K562 (cell line): ENCODE data around the gene NDUFB10. TPM values are rescaled to one million over a fixed set of nuclear protein-coding genes. Genes with fewer than 3 reads are reported as not detected.
A peak's percentile ranks its signal among the peaks of the same experiment; 100 is the strongest.

Source experiments
- ADNP ChIP-seq: fragments of 200-800 bp; sonication (Bioruptor generic); IDR thresholded peaks from 2 replicates; pipeline ENCODE4 v1.6.1; 2016; ENCODE audit warnings: missing genetic modification characterization, missing compliant biosample characterization
- ASH1L ChIP-seq: fragments of 450-650 bp; IDR thresholded peaks from 2 replicates; pipeline ENCODE4 v1.6.1; 2018; ENCODE audit warnings: borderline replicate concordance, mild to moderate bottlenecking, low read depth; ENCODE audit not compliant: partially characterized antibody
- BMI1 ChIP-seq: fragments of 150-350 bp; IDR thresholded peaks from 2 replicates; pipeline ENCODE4 v1.6.1; 2014; ENCODE audit warnings: low read length
- MAZ ChIP-seq, 2 experiments: fragments of 450-650 bp in 1 of 2; sonication (generic) in 1 of 2; formaldehyde crosslinking; IDR thresholded peaks in 1 of 2; conservative IDR thresholded peaks in 1 of 2; 2 replicates each; pipeline versions ENCODE4 v1.4.0 to v1.5.0; 2020; ENCODE audit warnings: mild to moderate bottlenecking in 1 of 2, missing genetic modification reagents in 1 of 2
- MCM3 ChIP-seq: fragments of 450-650 bp; IDR thresholded peaks from 2 replicates; pipeline ENCODE4 v1.6.1; 2016
- NBN ChIP-seq: fragments of 450-650 bp; IDR thresholded peaks from 2 replicates; pipeline ENCODE4 v1.6.1; 2016; ENCODE audit warnings: low read depth, mild to moderate bottlenecking
- YY1 ChIP-seq, 3 experiments: IDR thresholded peaks; 2 replicates each; pipeline ENCODE4 v1.6.1; 2011; ENCODE audit warnings: low read length in 2 of 3, mild to moderate bottlenecking in 2 of 3, moderate library complexity in 2 of 3, borderline replicate concordance in 1 of 3, control low read depth in 1 of 3, low read depth in 1 of 3; ENCODE audit not compliant: insufficient read depth in 3 of 3, insufficient replicate concordance in 2 of 3, control insufficient read depth in 1 of 3, insufficient read length in 1 of 3; ENCODE audit errors: extremely low read depth in 1 of 3
- ZNF232 ChIP-seq: sonication (generic); formaldehyde crosslinking; IDR thresholded peaks from 2 replicates; pipeline ENCODE4 v1.8.0; 2022; ENCODE audit warnings: mild to moderate bottlenecking, missing genetic modification reagents
- ZNF311 ChIP-seq: fragments of 250-450 bp; sonication (Bioruptor Pico); IDR thresholded peaks from 2 replicates; pipeline ENCODE4 v1.4.0; 2020; ENCODE audit warnings: mild to moderate bottlenecking, moderate library complexity
- polyA plus RNA-seq, 8 experiments: library from polyadenylated mRNA; depleted of rRNA in 4 of 8; stranded (reverse) in 5 of 8; unstranded in 3 of 8; fragments of >200 nt; fragmentation: Nextera tagmentation in 2 of 8; fragmentation: Illumina TruSeq in 1 of 8; extraction: Ambion mirVana in 2 of 8; extraction: Trizol in 1 of 8; gene quantifications; 2 replicates each; pipeline versions ENCODE4 v1.2.1 to v1.2.3, GENCODE V29; 2011 to 2014; ENCODE audit warnings: inconsistent platforms in 1 of 8, missing spikeins in 1 of 8
- total RNA-seq, 7 experiments: library from RNA; depleted of rRNA in 6 of 7; stranded (reverse); fragments of >200 nt in 6 of 7; fragmentation: Illumina TruSeq in 2 of 7; extraction: Trizol in 2 of 7; gene quantifications; 2 replicates each; pipeline versions ENCODE4 v1.2.1 to v1.2.3, GENCODE V29; 2011 to 2021; ENCODE audit warnings: low replicate concordance in 1 of 7
- TF ChIP-seq, protein P1 (sequence below): fragments of 250-450 bp; sonication (Bioruptor Pico); IDR thresholded peaks from 2 replicates; pipeline ENCODE4 v1.8.0; 2021; ENCODE audit warnings: moderate library complexity, mild to moderate bottlenecking, inconsistent platforms
- TF ChIP-seq, protein P2 (sequence below), 2 experiments: fragments of 200-800 bp in 1 of 2; sonication (Bioruptor generic) in 1 of 2; sonication (generic) in 1 of 2; formaldehyde crosslinking in 1 of 2; IDR thresholded peaks in 1 of 2; conservative IDR thresholded peaks in 1 of 2; 2 replicates each; pipeline versions ENCODE4 v1.5.0 to v1.6.1; 2016 to 2020; ENCODE audit warnings: missing compliant biosample characterization in 1 of 2, missing genetic modification characterization in 1 of 2, missing genetic modification reagents in 1 of 2
- TF ChIP-seq, protein P3 (sequence below), 2 experiments: fragments of 450-650 bp; IDR thresholded peaks; 2 replicates each; pipeline ENCODE4 v1.6.1; 2018; ENCODE audit warnings: mild to moderate bottlenecking in 2 of 2, low read depth in 1 of 2; ENCODE audit not compliant: partially characterized antibody in 2 of 2
- TF ChIP-seq, protein P4 (sequence below), 2 experiments: fragments of 250-450 bp in 1 of 2; fragments of 450-650 bp in 1 of 2; sonication (Bioruptor Pico) in 1 of 2; IDR thresholded peaks; 2 replicates each; pipeline versions ENCODE4 v1.6.1 to v1.8.0; 2016 to 2021; ENCODE audit warnings: mild to moderate bottlenecking in 2 of 2, moderate library complexity in 2 of 2, missing compliant biosample characterization in 1 of 2, missing genetic modification characterization in 1 of 2

NDUFB10 gene
- total and polyA plus RNA-seq, 9 of the 15 experiments (the other 6 are each of a cell fraction or from before 2014, with no cell fraction given): 69.3 to 527 (median 161) TPM

DNA sequence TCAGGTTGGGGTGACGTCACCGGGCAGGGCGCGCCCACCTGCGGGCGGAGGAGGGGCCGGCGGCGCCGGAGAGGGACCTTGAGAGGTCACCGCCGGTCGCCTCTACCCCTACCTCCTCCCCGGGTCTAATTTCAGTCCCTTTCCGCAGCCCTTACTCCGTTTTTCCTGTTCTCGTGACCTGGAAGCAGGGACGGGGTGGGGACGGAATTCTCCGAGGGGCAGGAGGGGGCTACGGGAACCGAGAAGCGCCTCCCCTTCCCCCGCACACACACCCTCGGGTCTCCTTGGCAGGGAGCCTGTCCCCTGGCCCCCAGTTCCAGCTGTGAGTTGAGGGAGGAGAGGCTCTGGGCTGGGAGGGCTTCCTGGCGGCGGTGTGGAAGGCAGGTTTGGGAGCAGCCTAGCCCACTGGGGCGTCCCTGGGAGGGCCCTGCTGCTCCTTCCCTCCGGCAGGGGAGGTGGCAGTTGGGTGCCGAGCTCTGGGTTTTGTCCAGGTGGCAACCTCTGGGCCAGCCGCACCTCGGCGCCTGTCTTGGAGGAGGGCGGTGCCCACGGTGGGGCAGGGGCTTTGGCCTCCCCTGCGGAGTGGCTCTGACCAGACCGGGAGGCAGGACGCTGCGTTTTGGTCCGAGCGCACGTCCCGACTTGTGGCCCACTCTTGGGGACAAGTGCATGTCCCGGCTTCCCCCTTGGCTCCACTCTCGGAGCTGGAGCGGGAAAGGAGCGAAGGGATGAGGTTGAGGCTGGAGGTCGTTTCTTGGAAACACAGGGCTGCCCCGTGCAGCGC is 31.2 kb downstream of the NDUFB10 start (continued):
- TF ChIP-seq YY1 (IDR thresholded peaks at IDR 0.05; ENCODE audit: borderline replicate concordance in 1 of 3, control insufficient read depth in 1 of 3, extremely low read depth in 1 of 3, insufficient read depth in 3 of 3, insufficient read length in 1 of 3, insufficient replicate concordance in 2 of 3, low read depth in 1 of 3, low read length in 2 of 3) (no peak), ASH1L (no peak), MCM3 (no peak), ZNF232 (CRISPR knock-in tag) (no peak), BMI1 (no peak), NBN (no peak), ADNP (no peak), MAZ (CRISPR knock-in tag; conservative IDR thresholded peaks at IDR 0.05 in 1 of 2, IDR thresholded peaks at IDR 0.05 in 1 of 2) (peak in 1 of 2 experiments; percentile 38; a peak in 1 of 4 replicates), ZNF311 (CRISPR knock-in tag) (no peak)
- TF ChIP-seq, protein P1, sequence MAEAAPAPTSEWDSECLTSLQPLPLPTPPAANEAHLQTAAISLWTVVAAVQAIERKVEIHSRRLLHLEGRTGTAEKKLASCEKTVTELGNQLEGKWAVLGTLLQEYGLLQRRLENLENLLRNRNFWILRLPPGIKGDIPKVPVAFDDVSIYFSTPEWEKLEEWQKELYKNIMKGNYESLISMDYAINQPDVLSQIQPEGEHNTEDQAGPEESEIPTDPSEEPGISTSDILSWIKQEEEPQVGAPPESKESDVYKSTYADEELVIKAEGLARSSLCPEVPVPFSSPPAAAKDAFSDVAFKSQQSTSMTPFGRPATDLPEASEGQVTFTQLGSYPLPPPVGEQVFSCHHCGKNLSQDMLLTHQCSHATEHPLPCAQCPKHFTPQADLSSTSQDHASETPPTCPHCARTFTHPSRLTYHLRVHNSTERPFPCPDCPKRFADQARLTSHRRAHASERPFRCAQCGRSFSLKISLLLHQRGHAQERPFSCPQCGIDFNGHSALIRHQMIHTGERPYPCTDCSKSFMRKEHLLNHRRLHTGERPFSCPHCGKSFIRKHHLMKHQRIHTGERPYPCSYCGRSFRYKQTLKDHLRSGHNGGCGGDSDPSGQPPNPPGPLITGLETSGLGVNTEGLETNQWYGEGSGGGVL: no peak
- TF ChIP-seq, protein P2, sequence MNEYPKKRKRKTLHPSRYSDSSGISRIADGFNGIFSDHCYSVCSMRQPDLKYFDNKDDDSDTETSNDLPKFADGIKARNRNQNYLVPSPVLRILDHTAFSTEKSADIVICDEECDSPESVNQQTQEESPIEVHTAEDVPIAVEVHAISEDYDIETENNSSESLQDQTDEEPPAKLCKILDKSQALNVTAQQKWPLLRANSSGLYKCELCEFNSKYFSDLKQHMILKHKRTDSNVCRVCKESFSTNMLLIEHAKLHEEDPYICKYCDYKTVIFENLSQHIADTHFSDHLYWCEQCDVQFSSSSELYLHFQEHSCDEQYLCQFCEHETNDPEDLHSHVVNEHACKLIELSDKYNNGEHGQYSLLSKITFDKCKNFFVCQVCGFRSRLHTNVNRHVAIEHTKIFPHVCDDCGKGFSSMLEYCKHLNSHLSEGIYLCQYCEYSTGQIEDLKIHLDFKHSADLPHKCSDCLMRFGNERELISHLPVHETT (CRISPR knock-in tag; conservative IDR thresholded peaks at IDR 0.05 in 1 of 2, IDR thresholded peaks at IDR 0.05 in 1 of 2): no peak
- TF ChIP-seq, protein P3, sequence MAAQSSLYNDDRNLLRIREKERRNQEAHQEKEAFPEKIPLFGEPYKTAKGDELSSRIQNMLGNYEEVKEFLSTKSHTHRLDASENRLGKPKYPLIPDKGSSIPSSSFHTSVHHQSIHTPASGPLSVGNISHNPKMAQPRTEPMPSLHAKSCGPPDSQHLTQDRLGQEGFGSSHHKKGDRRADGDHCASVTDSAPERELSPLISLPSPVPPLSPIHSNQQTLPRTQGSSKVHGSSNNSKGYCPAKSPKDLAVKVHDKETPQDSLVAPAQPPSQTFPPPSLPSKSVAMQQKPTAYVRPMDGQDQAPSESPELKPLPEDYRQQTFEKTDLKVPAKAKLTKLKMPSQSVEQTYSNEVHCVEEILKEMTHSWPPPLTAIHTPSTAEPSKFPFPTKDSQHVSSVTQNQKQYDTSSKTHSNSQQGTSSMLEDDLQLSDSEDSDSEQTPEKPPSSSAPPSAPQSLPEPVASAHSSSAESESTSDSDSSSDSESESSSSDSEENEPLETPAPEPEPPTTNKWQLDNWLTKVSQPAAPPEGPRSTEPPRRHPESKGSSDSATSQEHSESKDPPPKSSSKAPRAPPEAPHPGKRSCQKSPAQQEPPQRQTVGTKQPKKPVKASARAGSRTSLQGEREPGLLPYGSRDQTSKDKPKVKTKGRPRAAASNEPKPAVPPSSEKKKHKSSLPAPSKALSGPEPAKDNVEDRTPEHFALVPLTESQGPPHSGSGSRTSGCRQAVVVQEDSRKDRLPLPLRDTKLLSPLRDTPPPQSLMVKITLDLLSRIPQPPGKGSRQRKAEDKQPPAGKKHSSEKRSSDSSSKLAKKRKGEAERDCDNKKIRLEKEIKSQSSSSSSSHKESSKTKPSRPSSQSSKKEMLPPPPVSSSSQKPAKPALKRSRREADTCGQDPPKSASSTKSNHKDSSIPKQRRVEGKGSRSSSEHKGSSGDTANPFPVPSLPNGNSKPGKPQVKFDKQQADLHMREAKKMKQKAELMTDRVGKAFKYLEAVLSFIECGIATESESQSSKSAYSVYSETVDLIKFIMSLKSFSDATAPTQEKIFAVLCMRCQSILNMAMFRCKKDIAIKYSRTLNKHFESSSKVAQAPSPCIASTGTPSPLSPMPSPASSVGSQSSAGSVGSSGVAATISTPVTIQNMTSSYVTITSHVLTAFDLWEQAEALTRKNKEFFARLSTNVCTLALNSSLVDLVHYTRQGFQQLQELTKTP (IDR thresholded peaks at IDR 0.05; ENCODE audit: low read depth in 1 of 2, partially characterized antibody in 2 of 2): no peak
- TF ChIP-seq, protein P4, sequence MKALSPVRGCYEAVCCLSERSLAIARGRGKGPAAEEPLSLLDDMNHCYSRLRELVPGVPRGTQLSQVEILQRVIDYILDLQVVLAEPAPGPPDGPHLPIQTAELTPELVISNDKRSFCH (CRISPR knock-in tag; IDR thresholded peaks at IDR 0.05): no peak
- TF ChIP-seq, protein P4 (tag; IDR thresholded peaks at IDR 0.05): no peak
